Measurements from ENCODE around the gene STN1. TPM values are rescaled to one million over a fixed set of nuclear protein-coding genes. Genes with fewer than 3 reads are reported as not detected.
"Not testable (repeated sequence)": the region's sequence is repeated elsewhere in the genome, so short reads cannot be mapped to it uniquely, and the experiment has no call there.

Gene STN1
- total RNA-seq, 1 experiment from 2014 or later, result 16.1 TPM

- H3K36me3 Mint-ChIP-seq (ENCODE audit: insufficient read depth, unreplicated experiment), result no peaks in the 10 kb centered on the region
- DNase-seq, result no peak
- Histone ChIP-seq H3K36me3 (ENCODE audit: control insufficient read depth, insufficient read depth, low read length) (peaks cover under 1% of the 10 kb centered on the region), H3K9me3 (no peaks in the 10 kb centered on the region), H3K4me1 (0 out of 2 replicates have a peak, but pooled peaks cover 4% of the 10 kb centered on the region), H3K4me3 (ENCODE audit: low read depth, low read length) (no peak overlapping the region), H3K27me3 (replicated peaks; ENCODE audit: control insufficient read depth, insufficient read depth, low read length) (no peaks in the 10 kb centered on the region)
- H3K27me3 Mint-ChIP-seq (ENCODE audit: insufficient read depth, unreplicated experiment), result no peaks in the 10 kb centered on the region
- H3K4me1 Mint-ChIP-seq (ENCODE audit: low read depth, unreplicated experiment), result peaks cover 18% of the 10 kb centered on the region
- no peak overlapping the region for H3K27ac Mint-ChIP-seq (ENCODE audit: unreplicated experiment)
- no peak overlapping the region for H3K4me3 Mint-ChIP-seq (ENCODE audit: unreplicated experiment)
- no peak for TF ChIP-seq CTCF (IDR thresholded peaks at IDR 0.05; ENCODE audit: insufficient read depth in 1 of 2, low read depth in 1 of 2, low read length in 1 of 2, severe bottlenecking in 1 of 2, unreplicated experiment in 1 of 2)
- no TSS peak for BruUV-seq (replicated peaks)
- H3K9me3 Mint-ChIP-seq (ENCODE audit: unreplicated experiment), result no peaks in the 10 kb centered on the region
- POLR2A ChIA-PET, result no interaction called here
- intact Hi-C loops (cut with micrococcal nuclease; ENCODE audit: unreplicated experiment), result no loop called here
- CTCF ChIA-PET, result interaction anchor here (1.4 to 2.7 kb wide), 2 partner anchors 13 to 134 kb away, joined by 6 to 15 read pairs; no protein-coding TSS in a partner anchor
Measured at GRCh38 chr10:103847346-103847745, 70.6 kb downstream of the STN1 start.

- TF ChIP-seq CTCF (IDR thresholded peaks at IDR 0.05; ENCODE audit: insufficient read depth in 1 of 2, low read depth in 1 of 2, low read length in 1 of 2, severe bottlenecking in 1 of 2, unreplicated experiment in 1 of 2), result no peak
- Mint-ChIP-seq H3K4me1 (ENCODE audit: low read depth, unreplicated experiment) (peaks cover 20% of the 10 kb centered on the region), H3K27me3 (ENCODE audit: insufficient read depth, unreplicated experiment) (no peaks in the 10 kb centered on the region), H3K27ac (ENCODE audit: unreplicated experiment) (no peak overlapping the region), H3K4me3 (ENCODE audit: unreplicated experiment) (no peak overlapping the region), H3K36me3 (ENCODE audit: insufficient read depth, unreplicated experiment) (no peaks in the 10 kb centered on the region), H3K9me3 (ENCODE audit: unreplicated experiment) (no peaks in the 10 kb centered on the region)
- H3K4me1 ChIP-seq, result 0 out of 2 replicates have a peak, but pooled peaks cover 4% of the 10 kb centered on the region
- DNase-seq, result no peak
- no peak overlapping the region for H3K4me3 ChIP-seq (ENCODE audit: low read depth, low read length)
- H3K27me3 ChIP-seq (replicated peaks; ENCODE audit: control insufficient read depth, insufficient read depth, low read length), result no peaks in the 10 kb centered on the region
- BruUV-seq (replicated peaks), result no TSS peak
- ChIA-PET CTCF (no interaction called here), POLR2A (no interaction called here)
- H3K36me3 ChIP-seq (ENCODE audit: control insufficient read depth, insufficient read depth, low read length), result no peaks in the 10 kb centered on the region; the same call in none of the 2 replicates
- intact Hi-C loops (cut with micrococcal nuclease; ENCODE audit: unreplicated experiment), result no loop called here
- no peaks in the 10 kb centered on the region for H3K9me3 ChIP-seq
Measured at GRCh38 chr10:103845972-103846371, 72.0 kb downstream of the STN1 start.

GRCh38 chr10:103845346-103845745 is 72.6 kb downstream of the STN1 start:
- not testable (repeated sequence) for H3K4me3 ChIP-seq (ENCODE audit: low read depth, low read length); H3K36me3 Mint-ChIP-seq (ENCODE audit: insufficient read depth, unreplicated experiment)

More at GRCh38 chr10:103845346-103845745, 72.6 kb downstream of the STN1 start:
- BruUV-seq (replicated peaks); H3K4me1 ChIP-seq; H3K9me3 ChIP-seq; H3K4me3 Mint-ChIP-seq (ENCODE audit: unreplicated experiment); H3K27me3 ChIP-seq (replicated peaks; ENCODE audit: control insufficient read depth, insufficient read depth, low read length); H3K27ac Mint-ChIP-seq (ENCODE audit: unreplicated experiment); DNase-seq; POLR2A ChIA-PET; H3K9me3 Mint-ChIP-seq (ENCODE audit: unreplicated experiment); H3K27me3 Mint-ChIP-seq (ENCODE audit: insufficient read depth, unreplicated experiment); H3K36me3 ChIP-seq (ENCODE audit: control insufficient read depth, insufficient read depth, low read length); intact Hi-C loops (cut with micrococcal nuclease; ENCODE audit: unreplicated experiment); CTCF ChIA-PET: not testable (repeated sequence)
- H3K4me1 Mint-ChIP-seq (ENCODE audit: low read depth, unreplicated experiment), result peaks cover 20% of the 10 kb centered on the region
